ENCODE results near the gene GOLGA8B. TPM values are rescaled to one million over a fixed set of nuclear protein-coding genes. Genes with fewer than 3 reads are reported as not detected.

GOLGA8B gene
- total RNA-seq, 1 donor = 33.7 TPM

- H3K4me3 ChIP-seq (ENCODE audit: low read depth, low read length) = no peak overlapping the region
- no peak for DNase-seq (ENCODE audit: low read depth)
- no peak for TF ChIP-seq CTCF (IDR thresholded peaks at IDR 0.05; ENCODE audit: insufficient read depth, low read depth, low read length)
Measured at GRCh38 chr15:34609102-34610057, 25.9 kb upstream of the GOLGA8B start.

GRCh38 chr15:34608517-34608916 is 25.1 kb upstream of the GOLGA8B start:
- no peak for DNase-seq (ENCODE audit: low read depth)
- H3K4me3 ChIP-seq (ENCODE audit: low read depth, low read length) = no peak overlapping the region
- TF ChIP-seq CTCF (IDR thresholded peaks at IDR 0.05; ENCODE audit: insufficient read depth, low read depth, low read length) = no peak

- TF ChIP-seq CTCF (IDR thresholded peaks at IDR 0.05; ENCODE audit: insufficient read depth, low read depth, low read length) = no peak
- H3K4me3 ChIP-seq (ENCODE audit: low read depth, low read length) = no peak overlapping the region
- no peak for DNase-seq (ENCODE audit: low read depth)
Measured at GRCh38 chr15:34607832-34608231, 24.4 kb upstream of the GOLGA8B start.

- TF ChIP-seq CTCF (IDR thresholded peaks at IDR 0.05; ENCODE audit: insufficient read depth, low read depth, low read length) = no peak
- no peak overlapping the region for H3K4me3 ChIP-seq (ENCODE audit: low read depth, low read length)
- DNase-seq (ENCODE audit: low read depth) = peak; percentile 58
Measured at GRCh38 chr15:34606545-34606944, 23.1 kb upstream of the GOLGA8B start.

- H3K4me3 ChIP-seq (ENCODE audit: low read depth, low read length) = no peak overlapping the region
- no peak for TF ChIP-seq CTCF (IDR thresholded peaks at IDR 0.05; ENCODE audit: insufficient read depth, low read depth, low read length)
- peak; percentile 2 for DNase-seq (ENCODE audit: low read depth)
Measured at GRCh38 chr15:34606131-34606530, 22.7 kb upstream of the GOLGA8B start.

- H3K4me3 ChIP-seq (ENCODE audit: low read depth, low read length) = no peak overlapping the region
- peak; percentile 29 for DNase-seq (ENCODE audit: low read depth)
- TF ChIP-seq CTCF (IDR thresholded peaks at IDR 0.05; ENCODE audit: insufficient read depth, low read depth, low read length) = no peak
Measured at GRCh38 chr15:34603095-34603494, 19.6 kb upstream of the GOLGA8B start.

Measured in fibroblast of villous mesenchyme (primary cell).